Coronary artery (tissue), 2 donors: ENCODE data around the gene GPR132.
"Not testable (repeated sequence)": the region's sequence is repeated elsewhere in the genome, so short reads cannot be mapped to it uniquely, and the experiment has no call there.

ENCODE experiments used
- DNase-seq: peaks from one replicate; pipeline ENCODE4 v3.0.0-alpha.2; 2017; ENCODE audit warnings: low spot score
- H3K27ac ChIP-seq, 2 donors: fragments of 200-600 bp; sonication (generic); one replicate each; pipeline ENCODE4 v1.5.1; 2016 to 2019
- H3K4me3 ChIP-seq: fragments of 200-600 bp; sonication (generic); 2 replicates; pipeline ENCODE4 v1.5.1; 2016; ENCODE audit warnings: mild to moderate bottlenecking, moderate library complexity
- CTCF ChIP-seq: fragments of 200-600 bp; sonication (generic); IDR thresholded peaks from one replicate; pipeline ENCODE4 v1.5.1; 2019; ENCODE audit warnings: antibody characterized with exemption

The GPR132 gene

DNA sequence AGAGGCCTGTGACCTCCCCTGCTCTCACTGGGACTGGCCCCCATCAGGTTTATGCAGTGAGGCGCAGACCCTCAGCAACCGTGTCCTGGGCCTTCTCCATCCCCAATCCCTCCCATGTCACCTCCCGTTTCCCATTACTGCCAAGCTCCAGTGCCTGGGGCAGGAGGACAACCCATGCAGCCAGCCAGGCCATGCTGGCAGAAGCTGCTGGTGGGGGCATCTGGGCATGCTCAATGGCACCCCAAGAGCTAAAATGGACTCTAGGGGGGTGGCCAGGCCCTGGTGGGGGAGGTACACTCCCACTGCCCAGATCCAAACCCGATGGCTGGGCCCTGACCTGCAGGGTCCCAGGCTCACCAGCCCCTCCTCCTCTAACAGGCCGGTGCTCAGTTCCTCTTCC, 20.5 kb upstream of the GPR132 start:
- no peak for DNase-seq
- H3K27ac ChIP-seq, result no peak overlapping the region
- H3K4me3 ChIP-seq, result no peak overlapping the region
- TF ChIP-seq CTCF, result no peak

GRCh38 chr14:105084741-105085571, 19.7 kb upstream of the GPR132 start:
- TF ChIP-seq CTCF, result no peak
- Histone ChIP-seq H3K27ac (no peak overlapping the region), H3K4me3 (no peak overlapping the region)
- DNase-seq, result no peak

GRCh38 chr14:105083926-105084685, 18.9 kb upstream of the GPR132 start:
- TF ChIP-seq CTCF, result no peak
- no peak for DNase-seq
- H3K4me3 ChIP-seq, result no peak overlapping the region
- H3K27ac ChIP-seq, result no peak overlapping the region

DNA sequence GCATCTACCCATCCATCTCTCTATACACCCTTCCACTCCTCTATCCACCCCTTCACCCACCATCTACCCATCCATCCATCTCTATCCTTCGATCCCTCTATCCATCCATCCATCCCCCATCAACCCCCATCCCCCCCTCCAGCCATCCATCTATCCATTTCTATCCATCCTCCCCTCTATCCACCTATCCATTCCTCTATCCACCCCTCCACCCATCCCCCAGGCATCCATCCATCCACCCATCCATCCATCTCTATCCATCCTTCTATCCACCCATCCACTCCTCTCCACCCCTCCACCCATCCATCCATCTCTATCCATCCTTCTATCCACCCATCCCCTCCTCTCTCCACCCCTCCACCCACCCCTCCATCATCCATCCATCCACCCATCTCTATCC, 17.5 kb upstream of the GPR132 start:
- Histone ChIP-seq H3K4me3 (no peak overlapping the region), H3K27ac (no peak overlapping the region)
- TF ChIP-seq CTCF, result no peak
- DNase-seq, result no peak

DNA sequence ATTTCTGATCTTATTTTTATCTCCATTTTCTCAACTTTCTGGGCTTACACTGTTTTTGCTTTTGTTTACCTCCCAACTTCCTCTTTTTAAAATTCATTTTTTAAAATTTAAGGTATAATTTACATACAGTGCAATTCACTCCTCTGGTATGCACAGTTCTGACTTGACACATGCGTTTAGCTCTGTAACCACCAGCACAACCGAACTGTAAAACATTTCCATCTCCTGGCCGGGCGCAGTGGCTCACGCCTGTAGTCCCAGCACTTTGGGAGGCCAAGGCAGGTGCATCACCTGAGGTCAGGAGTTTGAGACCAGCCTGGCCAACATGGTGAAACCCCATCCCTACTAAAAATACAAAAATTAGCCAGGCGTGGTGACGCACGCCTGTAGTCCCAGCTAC, 16.2 kb upstream of the GPR132 start:
- not testable (repeated sequence) for DNase-seq, H3K27ac ChIP-seq, H3K4me3 ChIP-seq

- no peak for TF ChIP-seq CTCF
- no peak overlapping the region for H3K4me3 ChIP-seq
- no peak for DNase-seq
- no peak overlapping the region for H3K27ac ChIP-seq
Observed at GRCh38 chr14:105080161-105080560, 14.9 kb upstream of the GPR132 start.

- no peak for TF ChIP-seq CTCF
- Histone ChIP-seq H3K4me3 (no peak overlapping the region), H3K27ac (no peak overlapping the region)
- no peak for DNase-seq
Observed at GRCh38 chr14:105078294-105078693, 13.1 kb upstream of the GPR132 start.
